K562 (cell line): ENCODE results near the gene IL17RA. TPM values are rescaled to one million over a fixed set of nuclear protein-coding genes. Genes with fewer than 3 reads are reported as not detected.

ENCODE experiments used
- ATAC-seq: fragments of 200-7000 bp; cut with Tn5 transposase; 3 replicates; pipeline ENCODE4 v1.9.1; 2020; ENCODE audit warnings: moderate library complexity
- BruUV-seq: library from RNA; stranded (reverse); fragments of 400-500 nt; replicated peaks from 2 replicates; lab custom pipeline; 2021; lab: Mats Ljungman, UMichigan
- CTCF ChIA-PET: fragments of 300-600 bp; formaldehyde crosslinking; extraction: SDS; loops from one replicate; lab custom pipeline; 2021; ENCODE audit warnings: low intra/inter-chr PET ratio; lab: Yijun Ruan, JAX
- POLR2A ChIA-PET: fragments of 300-600, 350-650 bp; sonication (Branson Sonifier 250); formaldehyde crosslinking; extraction: SDS; loops from one replicate; lab custom pipeline; 2021; ENCODE audit warnings: antibody characterized with exemption, inconsistent platforms; lab: Yijun Ruan, JAX
- DNase-seq, 4 experiments: peaks; one replicate each; pipeline versions ENCODE4 v3.0.0 to v3.0.0-alpha.2; 2011 to 2018; ENCODE audit warnings: low spot score in 3 of 4, mixed read lengths in 3 of 4; ENCODE audit errors: extremely low read depth in 1 of 4
- FAIRE-seq: peaks from 2 replicates; lab custom pipeline; 2011; peaks lifted over from hg19 to GRCh38; lab: Jason Lieb, UNC
- H2AFZ ChIP-seq: 2 replicates; pipeline ENCODE4 v1.6.0; 2011; ENCODE audit warnings: low read depth, low read length, control low read depth, inconsistent platforms
- H3K27ac ChIP-seq: fragments of 200-600 bp; 3 replicates; pipeline ENCODE4 v1.8.0; 2011; ENCODE audit warnings: low read depth, mild to moderate bottlenecking, control low read depth, inconsistent platforms, low read length, moderate library complexity, mixed read lengths; ENCODE audit errors: extremely low read depth
- H3K27me3 ChIP-seq, 2 experiments: fragments of 300-600 bp in 1 of 2; 2 replicates in 1 of 2; 3 replicates in 1 of 2; pipeline versions ENCODE4 v1.6.0 to v1.8.0; 2011; ENCODE audit warnings: inconsistent platforms in 2 of 2, low read length in 2 of 2, mild to moderate bottlenecking in 1 of 2, mixed read lengths in 1 of 2, moderate library complexity in 1 of 2; ENCODE audit not compliant: control insufficient read depth in 2 of 2, insufficient read depth in 2 of 2
- H3K36me3 ChIP-seq: fragments of 300-600 bp; 3 replicates; pipeline ENCODE4 v1.8.0; 2011; ENCODE audit warnings: mild to moderate bottlenecking, low read length, inconsistent platforms; ENCODE audit not compliant: control insufficient read depth, insufficient read depth
- H3K4me1 ChIP-seq, 2 experiments: fragments of 200-600 bp in 1 of 2; replicated peaks in 1 of 2; 2 replicates in 1 of 2; 3 replicates in 1 of 2; pipeline versions ENCODE4 v1.5.1 to v1.8.0; 2011; ENCODE audit warnings: inconsistent platforms in 2 of 2, low read length in 2 of 2, mild to moderate bottlenecking in 1 of 2, mixed read lengths in 1 of 2, moderate library complexity in 1 of 2; ENCODE audit not compliant: control insufficient read depth in 2 of 2, insufficient read depth in 2 of 2
- H3K4me2 ChIP-seq: 2 replicates; pipeline ENCODE4 v1.6.1; 2011; ENCODE audit warnings: low read length, control low read depth, inconsistent platforms, mixed read lengths; ENCODE audit not compliant: insufficient read depth
- H3K4me3 ChIP-seq: fragments of 200-600 bp; sonication (generic), shearing (Covaris generic); 2 replicates; pipeline ENCODE4 v1.5.1; 2016; ENCODE audit warnings: control low read depth, inconsistent platforms
- H3K79me2 ChIP-seq: fragments of 200-600 bp; 3 replicates; pipeline ENCODE4 v1.8.0; 2011; ENCODE audit warnings: low read length, inconsistent platforms; ENCODE audit not compliant: control insufficient read depth, insufficient read depth
- H3K9ac ChIP-seq, 2 experiments: 2 replicates each; pipeline versions ENCODE4 v1.6.0 to v1.6.1; 2011; ENCODE audit warnings: low read depth in 2 of 2, low read length in 2 of 2, control low read depth in 1 of 2, inconsistent platforms in 1 of 2, mild to moderate bottlenecking in 1 of 2, mixed read lengths in 1 of 2; ENCODE audit not compliant: insufficient read depth in 1 of 2
- H3K9me1 ChIP-seq: one replicate; pipeline ENCODE4 v1.6.0; 2011; ENCODE audit warnings: inconsistent platforms, mild to moderate bottlenecking, low read length, moderate library complexity; ENCODE audit not compliant: control insufficient read depth, insufficient read depth
- H3K9me3 ChIP-seq: replicated peaks from 2 replicates; pipeline ENCODE4 v1.5.1; 2011; ENCODE audit warnings: low read depth, low read length, inconsistent platforms; ENCODE audit not compliant: control insufficient read depth, insufficient read depth
- H4K20me1 ChIP-seq: replicated peaks from 2 replicates; pipeline ENCODE4 v1.6.1; 2011; ENCODE audit warnings: low read length, inconsistent platforms, mixed read lengths; ENCODE audit not compliant: control insufficient read depth, insufficient read depth
- CEBPG ChIP-seq, 3 experiments: fragments of 200-800 bp in 1 of 3; sonication (Bioruptor generic) in 1 of 3; sonication (generic) in 1 of 3; formaldehyde crosslinking in 1 of 3; IDR thresholded peaks in 2 of 3; conservative IDR thresholded peaks in 1 of 3; 2 replicates each; pipeline versions ENCODE4 v1.6.1 to v1.8.0; 2016 to 2022; ENCODE audit warnings: missing compliant biosample characterization in 2 of 3, missing genetic modification characterization in 2 of 3, mild to moderate bottlenecking in 1 of 3, missing genetic modification reagents in 1 of 3
- MTF1 ChIP-seq: fragments of 250-450 bp; sonication (Bioruptor Pico); IDR thresholded peaks from 2 replicates; pipeline ENCODE4 v1.9.0; 2021; ENCODE audit warnings: moderate library complexity, mild to moderate bottlenecking, inconsistent platforms, borderline replicate concordance
- WGBS: fragments of 100-300 bp; shearing (Covaris generic); methylation state at CpG from one replicate; pipeline ENCODE4 v1.1.6; 2016; ENCODE audit warnings: low coverage, mixed read lengths; ENCODE audit not compliant: insufficient coverage; ENCODE audit errors: missing lambda C conversion rate; 5-methylcytosine and 5-hydroxymethylcytosine counted together
- in situ Hi-C: fragments of 300-500 bp; cut with MboI; formaldehyde crosslinking; loops from 4 replicates; pipeline ENCODE4 v1.15.0; 2018; ENCODE audit warnings: inconsistent platforms, mixed read lengths
- intact Hi-C: fragments of 100-400 bp; cut with micrococcal nuclease; formaldehyde crosslinking; loops from 2 replicates; pipeline ENCODE4 v1.14.2; 2022
- polyA plus RNA-seq, 8 experiments: library from polyadenylated mRNA; depleted of rRNA in 4 of 8; stranded (reverse) in 5 of 8; unstranded in 3 of 8; fragments of >200 nt; fragmentation: Nextera tagmentation in 2 of 8; fragmentation: Illumina TruSeq in 1 of 8; extraction: Ambion mirVana in 2 of 8; extraction: Trizol in 1 of 8; gene quantifications; 2 replicates each; pipeline versions ENCODE4 v1.2.1 to v1.2.3, GENCODE V29; 2011 to 2014; ENCODE audit warnings: inconsistent platforms in 1 of 8, missing spikeins in 1 of 8
- total RNA-seq, 7 experiments: library from RNA; depleted of rRNA in 6 of 7; stranded (reverse); fragments of >200 nt in 6 of 7; fragmentation: Illumina TruSeq in 2 of 7; extraction: Trizol in 2 of 7; gene quantifications; 2 replicates each; pipeline versions ENCODE4 v1.2.1 to v1.2.3, GENCODE V29; 2011 to 2021; ENCODE audit warnings: low replicate concordance in 1 of 7
- TF ChIP-seq, protein P1 (sequence below): sonication (generic); formaldehyde crosslinking; IDR thresholded peaks from 2 replicates; pipeline ENCODE4 v1.8.0; 2022; ENCODE audit warnings: mild to moderate bottlenecking, missing genetic modification reagents
- TF ChIP-seq, protein P2 (sequence below): fragments of 250-450 bp; sonication (Bioruptor Pico); IDR thresholded peaks from 2 replicates; pipeline ENCODE4 v1.8.0; 2021; ENCODE audit warnings: moderate library complexity, mild to moderate bottlenecking, inconsistent platforms

The IL17RA gene
- total and polyA plus RNA-seq, 9 of the 15 experiments (the other 6 are each of a cell fraction or from before 2014, with no cell fraction given) = 0.17 to 11.8 (median 3.7) TPM

DNA sequence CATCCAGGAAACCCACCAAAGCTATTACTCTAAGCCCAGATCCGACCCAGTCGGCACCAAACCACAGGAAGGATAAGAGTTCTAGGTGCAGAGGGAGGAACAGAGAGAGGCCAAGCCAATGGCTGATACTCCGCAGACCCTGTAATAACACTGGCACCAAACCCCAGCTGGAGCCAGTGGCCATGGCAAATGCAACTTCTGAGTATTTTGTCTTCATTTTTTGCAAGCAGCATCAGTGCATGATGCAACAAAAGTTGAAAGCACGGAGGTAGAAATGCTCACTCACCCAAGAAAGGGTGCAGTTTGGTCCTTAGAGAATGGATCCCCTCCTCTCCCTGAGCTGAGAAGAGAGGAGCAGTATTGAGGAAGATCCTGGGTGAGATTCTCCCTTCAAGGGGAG lies 33.5 kb downstream of the IL17RA start:
- ChIA-PET POLR2A (interaction anchor here (0.6 kb wide), 1 partner anchor 813 kb away, joined by 3 read pairs; no protein-coding TSS in a partner anchor), CTCF (no interaction called here)
- FAIRE-seq (no peak), ATAC-seq (no peak), DNase-seq (no peak)
- H3K36me3 ChIP-seq = no peaks in the 10 kb centered on the region
- H3K4me2 ChIP-seq = no peak overlapping the region
- BruUV-seq = no TSS peak
- TF ChIP-seq, protein P1, sequence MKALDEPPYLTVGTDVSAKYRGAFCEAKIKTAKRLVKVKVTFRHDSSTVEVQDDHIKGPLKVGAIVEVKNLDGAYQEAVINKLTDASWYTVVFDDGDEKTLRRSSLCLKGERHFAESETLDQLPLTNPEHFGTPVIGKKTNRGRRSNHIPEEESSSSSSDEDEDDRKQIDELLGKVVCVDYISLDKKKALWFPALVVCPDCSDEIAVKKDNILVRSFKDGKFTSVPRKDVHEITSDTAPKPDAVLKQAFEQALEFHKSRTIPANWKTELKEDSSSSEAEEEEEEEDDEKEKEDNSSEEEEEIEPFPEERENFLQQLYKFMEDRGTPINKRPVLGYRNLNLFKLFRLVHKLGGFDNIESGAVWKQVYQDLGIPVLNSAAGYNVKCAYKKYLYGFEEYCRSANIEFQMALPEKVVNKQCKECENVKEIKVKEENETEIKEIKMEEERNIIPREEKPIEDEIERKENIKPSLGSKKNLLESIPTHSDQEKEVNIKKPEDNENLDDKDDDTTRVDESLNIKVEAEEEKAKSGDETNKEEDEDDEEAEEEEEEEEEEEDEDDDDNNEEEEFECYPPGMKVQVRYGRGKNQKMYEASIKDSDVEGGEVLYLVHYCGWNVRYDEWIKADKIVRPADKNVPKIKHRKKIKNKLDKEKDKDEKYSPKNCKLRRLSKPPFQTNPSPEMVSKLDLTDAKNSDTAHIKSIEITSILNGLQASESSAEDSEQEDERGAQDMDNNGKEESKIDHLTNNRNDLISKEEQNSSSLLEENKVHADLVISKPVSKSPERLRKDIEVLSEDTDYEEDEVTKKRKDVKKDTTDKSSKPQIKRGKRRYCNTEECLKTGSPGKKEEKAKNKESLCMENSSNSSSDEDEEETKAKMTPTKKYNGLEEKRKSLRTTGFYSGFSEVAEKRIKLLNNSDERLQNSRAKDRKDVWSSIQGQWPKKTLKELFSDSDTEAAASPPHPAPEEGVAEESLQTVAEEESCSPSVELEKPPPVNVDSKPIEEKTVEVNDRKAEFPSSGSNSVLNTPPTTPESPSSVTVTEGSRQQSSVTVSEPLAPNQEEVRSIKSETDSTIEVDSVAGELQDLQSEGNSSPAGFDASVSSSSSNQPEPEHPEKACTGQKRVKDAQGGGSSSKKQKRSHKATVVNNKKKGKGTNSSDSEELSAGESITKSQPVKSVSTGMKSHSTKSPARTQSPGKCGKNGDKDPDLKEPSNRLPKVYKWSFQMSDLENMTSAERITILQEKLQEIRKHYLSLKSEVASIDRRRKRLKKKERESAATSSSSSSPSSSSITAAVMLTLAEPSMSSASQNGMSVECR (CRISPR knock-in tag) = no peak
- TF ChIP-seq CEBPG (CRISPR knock-in tag; IDR thresholded peaks at IDR 0.05) = no peak
- TF ChIP-seq CEBPG (tag; conservative IDR thresholded peaks at IDR 0.05 in 1 of 2, IDR thresholded peaks at IDR 0.05 in 1 of 2) = 0 out of 4 replicates have a peak, but pooled peaks of 1 of the 2 experiments have one; percentile 26
- TF ChIP-seq, protein P2, sequence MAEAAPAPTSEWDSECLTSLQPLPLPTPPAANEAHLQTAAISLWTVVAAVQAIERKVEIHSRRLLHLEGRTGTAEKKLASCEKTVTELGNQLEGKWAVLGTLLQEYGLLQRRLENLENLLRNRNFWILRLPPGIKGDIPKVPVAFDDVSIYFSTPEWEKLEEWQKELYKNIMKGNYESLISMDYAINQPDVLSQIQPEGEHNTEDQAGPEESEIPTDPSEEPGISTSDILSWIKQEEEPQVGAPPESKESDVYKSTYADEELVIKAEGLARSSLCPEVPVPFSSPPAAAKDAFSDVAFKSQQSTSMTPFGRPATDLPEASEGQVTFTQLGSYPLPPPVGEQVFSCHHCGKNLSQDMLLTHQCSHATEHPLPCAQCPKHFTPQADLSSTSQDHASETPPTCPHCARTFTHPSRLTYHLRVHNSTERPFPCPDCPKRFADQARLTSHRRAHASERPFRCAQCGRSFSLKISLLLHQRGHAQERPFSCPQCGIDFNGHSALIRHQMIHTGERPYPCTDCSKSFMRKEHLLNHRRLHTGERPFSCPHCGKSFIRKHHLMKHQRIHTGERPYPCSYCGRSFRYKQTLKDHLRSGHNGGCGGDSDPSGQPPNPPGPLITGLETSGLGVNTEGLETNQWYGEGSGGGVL (CRISPR knock-in tag) = no peak
- no peak for TF ChIP-seq MTF1 (CRISPR knock-in tag)
- 0% methylated on average over 4 of the region's 4 CpGs for WGBS
- no peak overlapping the region for H3K9ac ChIP-seq
- peaks cover 0 to 25% of the 10 kb centered on the region in 2 experiments; a peak in 2 of 5 replicates for H3K4me1 ChIP-seq
- H3K27ac ChIP-seq = no peak overlapping the region
- no peaks in the 10 kb centered on the region for H3K79me2 ChIP-seq
- peaks cover 20% of the 10 kb centered on the region for H4K20me1 ChIP-seq
- H3K4me3 ChIP-seq = no peak overlapping the region
- in situ Hi-C loops (no loop called here), intact Hi-C loops (loop anchor here (5.0 kb wide), 1 partner anchor 384 kb away; no protein-coding TSS in a partner anchor)
- H3K9me1 ChIP-seq = no peaks in the 10 kb centered on the region
- H3K9me3 ChIP-seq = no peaks in the 10 kb centered on the region
- no peak overlapping the region for H2AFZ ChIP-seq
- peaks cover 41 to 83% of the 10 kb centered on the region in 2 experiments for H3K27me3 ChIP-seq
